Measurements from ENCODE around the gene PDHX.

DNA sequence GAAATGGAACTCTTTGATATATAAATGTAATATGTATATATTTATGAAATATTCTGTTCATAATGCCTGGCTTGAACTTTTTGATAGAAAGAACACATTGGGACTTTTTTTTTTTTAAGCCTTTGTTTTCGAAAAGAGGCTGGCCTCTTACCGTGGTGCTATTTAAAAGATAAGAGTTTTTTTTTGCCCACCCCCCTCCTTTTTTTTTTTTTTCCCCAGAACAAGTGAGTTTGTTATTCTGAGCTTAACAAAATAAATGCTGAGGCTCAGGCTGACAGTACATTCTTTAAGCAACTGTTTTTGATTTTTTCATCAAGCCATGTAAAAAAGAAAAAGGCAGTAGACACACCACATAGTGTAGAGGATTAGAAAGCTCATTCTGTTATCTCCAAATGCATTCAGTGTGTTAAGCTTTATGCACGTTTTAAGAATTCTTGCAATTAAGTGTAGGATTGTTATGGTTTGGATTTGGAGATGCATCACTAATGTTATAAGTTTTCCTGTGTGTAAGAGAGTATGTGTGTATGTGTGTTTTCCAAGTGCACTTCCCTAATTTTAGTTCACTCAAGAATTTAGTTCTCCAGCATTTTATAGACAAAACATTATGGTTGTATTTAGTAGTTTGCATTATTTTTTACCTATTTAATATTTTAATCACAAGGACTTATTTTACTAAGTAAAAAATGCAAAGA is 12.0 kb downstream of the PDHX start:
- no peak for TF ChIP-seq ZNF565 (CRISPR knock-in tag; conservative IDR thresholded peaks at IDR 0.05; ENCODE audit: low read depth)
- TF ChIP-seq, protein P1, sequence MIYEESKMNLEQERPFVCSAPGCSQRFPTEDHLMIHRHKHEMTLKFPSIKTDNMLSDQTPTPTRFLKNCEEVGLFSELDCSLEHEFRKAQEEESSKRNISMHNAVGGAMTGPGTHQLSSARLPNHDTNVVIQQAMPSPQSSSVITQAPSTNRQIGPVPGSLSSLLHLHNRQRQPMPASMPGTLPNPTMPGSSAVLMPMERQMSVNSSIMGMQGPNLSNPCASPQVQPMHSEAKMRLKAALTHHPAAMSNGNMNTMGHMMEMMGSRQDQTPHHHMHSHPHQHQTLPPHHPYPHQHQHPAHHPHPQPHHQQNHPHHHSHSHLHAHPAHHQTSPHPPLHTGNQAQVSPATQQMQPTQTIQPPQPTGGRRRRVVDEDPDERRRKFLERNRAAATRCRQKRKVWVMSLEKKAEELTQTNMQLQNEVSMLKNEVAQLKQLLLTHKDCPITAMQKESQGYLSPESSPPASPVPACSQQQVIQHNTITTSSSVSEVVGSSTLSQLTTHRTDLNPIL (CRISPR knock-in tag; IDR thresholded peaks at IDR 0.05; ENCODE audit: low read depth), result no peak
- TF ChIP-seq, protein P2, sequence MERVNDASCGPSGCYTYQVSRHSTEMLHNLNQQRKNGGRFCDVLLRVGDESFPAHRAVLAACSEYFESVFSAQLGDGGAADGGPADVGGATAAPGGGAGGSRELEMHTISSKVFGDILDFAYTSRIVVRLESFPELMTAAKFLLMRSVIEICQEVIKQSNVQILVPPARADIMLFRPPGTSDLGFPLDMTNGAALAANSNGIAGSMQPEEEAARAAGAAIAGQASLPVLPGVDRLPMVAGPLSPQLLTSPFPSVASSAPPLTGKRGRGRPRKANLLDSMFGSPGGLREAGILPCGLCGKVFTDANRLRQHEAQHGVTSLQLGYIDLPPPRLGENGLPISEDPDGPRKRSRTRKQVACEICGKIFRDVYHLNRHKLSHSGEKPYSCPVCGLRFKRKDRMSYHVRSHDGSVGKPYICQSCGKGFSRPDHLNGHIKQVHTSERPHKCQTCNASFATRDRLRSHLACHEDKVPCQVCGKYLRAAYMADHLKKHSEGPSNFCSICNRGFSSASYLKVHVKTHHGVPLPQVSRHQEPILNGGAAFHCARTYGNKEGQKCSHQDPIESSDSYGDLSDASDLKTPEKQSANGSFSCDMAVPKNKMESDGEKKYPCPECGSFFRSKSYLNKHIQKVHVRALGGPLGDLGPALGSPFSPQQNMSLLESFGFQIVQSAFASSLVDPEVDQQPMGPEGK (CRISPR knock-in tag; IDR thresholded peaks at IDR 0.05; ENCODE audit: borderline replicate concordance), result no peak
